ENCODE measurements around the gene RPN1. TPM values are rescaled to one million over a fixed set of nuclear protein-coding genes. Genes with fewer than 3 reads are reported as not detected.

The RPN1 gene
- total and polyA plus RNA-seq, 2 of the 13 experiments (the other 11 are each of a cell fraction or from before 2014, with no cell fraction given) = 290 to 342 TPM

GRCh38 chr3:128689060-128689459 lies 38.4 kb upstream of the RPN1 start (continued):
- no peak for TF ChIP-seq ZNF318 (CRISPR knock-in tag; IDR thresholded peaks at IDR 0.05)
- TF ChIP-seq ZFP36L1 (CRISPR knock-in tag; IDR thresholded peaks at IDR 0.05) = no peak
- no peak for TF ChIP-seq HOXD1 (CRISPR knock-in tag; IDR thresholded peaks at IDR 0.05)
- TF ChIP-seq MED1 (CRISPR knock-in tag; IDR thresholded peaks at IDR 0.05) = no peak
- no peak for TF ChIP-seq ZNF224 (CRISPR knock-in tag; IDR thresholded peaks at IDR 0.05)
- TF ChIP-seq FOXP4 (CRISPR knock-in tag; IDR thresholded peaks at IDR 0.05) = no peak
- no peak for TF ChIP-seq IKZF1 (IDR thresholded peaks at IDR 0.05)
- no peak for TF ChIP-seq ZNF660 (CRISPR knock-in tag; IDR thresholded peaks at IDR 0.05; ENCODE audit: borderline replicate concordance, low read depth)
- no peak for TF ChIP-seq HNRNPH1 (optimal IDR thresholded peaks at IDR 0.05; ENCODE audit: low read depth, low read length)
- TF ChIP-seq ELF4 (CRISPR knock-in tag; IDR thresholded peaks at IDR 0.05; ENCODE audit: borderline replicate concordance) = no peak
- no peak for TF ChIP-seq MXD1 (CRISPR knock-in tag; IDR thresholded peaks at IDR 0.05)
- TF ChIP-seq MAFG (CRISPR knock-in tag; IDR thresholded peaks at IDR 0.05) = no peak
- no peak for TF ChIP-seq IRF2 (CRISPR knock-in tag; IDR thresholded peaks at IDR 0.05)
- TF ChIP-seq SRSF4 (IDR thresholded peaks at IDR 0.05; ENCODE audit: low read depth, low read length, poor library complexity, severe bottlenecking) = no peak
- no peak for TF ChIP-seq SNAPC5 (CRISPR knock-in tag; IDR thresholded peaks at IDR 0.05; ENCODE audit: borderline replicate concordance)

Measured in HepG2 (cell line).